HL-60 (cell line): ENCODE data around the gene MAP1B.

Experiments
- DNase-seq, 2 experiments: peaks; one replicate each; pipeline ENCODE4 v3.0.0-alpha.2; 2010 to 2020; ENCODE audit warnings: low read depth in 1 of 2, low spot score in 1 of 2
- H3K27ac ChIP-seq: fragments of 250-450 bp; sonication (Bioruptor Pico); replicated peaks from 2 replicates; pipeline ENCODE4 v1.5.1; 2020; ENCODE audit warnings: mild to moderate bottlenecking, moderate library complexity
- H3K27me3 ChIP-seq: fragments of 250-450 bp; sonication (Bioruptor Pico); 2 replicates; pipeline ENCODE4 v1.5.1; 2021; ENCODE audit warnings: mild to moderate bottlenecking, moderate library complexity; ENCODE audit not compliant: insufficient read depth, poor library complexity, severe bottlenecking
- H3K4me3 ChIP-seq: replicated peaks from 2 replicates; pipeline ENCODE4 v1.5.1; 2011; ENCODE audit warnings: mild to moderate bottlenecking, control low read depth, low read length; ENCODE audit not compliant: insufficient read depth
- GABPA ChIP-seq: IDR thresholded peaks from 2 replicates; pipeline ENCODE4 v1.6.1; 2012; ENCODE audit warnings: low read depth
- POLR2AphosphoS5 ChIP-seq: IDR thresholded peaks from 2 replicates; pipeline ENCODE4 v1.6.1; 2012; ENCODE audit warnings: low read depth
- SPI1 ChIP-seq: IDR thresholded peaks from 2 replicates; pipeline ENCODE4 v1.6.1; 2012; ENCODE audit warnings: low read depth, mild to moderate bottlenecking, borderline replicate concordance
- TF ChIP-seq, protein P1 (sequence below): IDR thresholded peaks from one replicate; pipeline ENCODE4 v1.5.1; 2011; ENCODE audit warnings: low read length, control low read depth, inconsistent platforms; ENCODE audit not compliant: insufficient read depth
- TF ChIP-seq, protein P2 (sequence below): IDR thresholded peaks from 2 replicates; pipeline ENCODE4 v1.6.1; 2012; ENCODE audit warnings: low read depth; ENCODE audit not compliant: insufficient replicate concordance

Gene MAP1B

DNA sequence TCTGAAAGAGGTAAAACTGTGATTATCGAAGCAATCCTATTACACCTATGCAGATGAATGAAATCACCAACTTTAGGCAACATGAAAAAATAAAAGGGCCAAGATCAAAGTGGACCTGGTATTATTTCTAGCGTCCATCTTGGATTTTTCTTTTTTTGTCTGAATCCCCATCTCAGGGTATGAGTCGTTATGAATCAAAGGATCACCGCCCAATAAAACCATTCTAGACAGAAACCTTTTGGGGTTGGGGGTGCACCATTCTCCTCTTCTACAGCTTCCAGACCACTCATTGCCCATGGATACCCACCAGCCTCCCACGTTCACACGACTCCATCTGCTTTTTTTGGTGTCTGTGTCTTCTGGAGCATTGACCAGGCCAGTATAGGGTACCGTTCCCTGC is 33.4 kb downstream of the MAP1B start:
- no peaks in the 10 kb centered on the region for H3K27me3 ChIP-seq
- H3K4me3 ChIP-seq = no peak overlapping the region
- H3K27ac ChIP-seq = no peak overlapping the region
- no peak for DNase-seq
- no peak for TF ChIP-seq GABPA
- no peak for TF ChIP-seq POLR2AphosphoS5
- no peak for TF ChIP-seq SPI1
- TF ChIP-seq, protein P1, sequence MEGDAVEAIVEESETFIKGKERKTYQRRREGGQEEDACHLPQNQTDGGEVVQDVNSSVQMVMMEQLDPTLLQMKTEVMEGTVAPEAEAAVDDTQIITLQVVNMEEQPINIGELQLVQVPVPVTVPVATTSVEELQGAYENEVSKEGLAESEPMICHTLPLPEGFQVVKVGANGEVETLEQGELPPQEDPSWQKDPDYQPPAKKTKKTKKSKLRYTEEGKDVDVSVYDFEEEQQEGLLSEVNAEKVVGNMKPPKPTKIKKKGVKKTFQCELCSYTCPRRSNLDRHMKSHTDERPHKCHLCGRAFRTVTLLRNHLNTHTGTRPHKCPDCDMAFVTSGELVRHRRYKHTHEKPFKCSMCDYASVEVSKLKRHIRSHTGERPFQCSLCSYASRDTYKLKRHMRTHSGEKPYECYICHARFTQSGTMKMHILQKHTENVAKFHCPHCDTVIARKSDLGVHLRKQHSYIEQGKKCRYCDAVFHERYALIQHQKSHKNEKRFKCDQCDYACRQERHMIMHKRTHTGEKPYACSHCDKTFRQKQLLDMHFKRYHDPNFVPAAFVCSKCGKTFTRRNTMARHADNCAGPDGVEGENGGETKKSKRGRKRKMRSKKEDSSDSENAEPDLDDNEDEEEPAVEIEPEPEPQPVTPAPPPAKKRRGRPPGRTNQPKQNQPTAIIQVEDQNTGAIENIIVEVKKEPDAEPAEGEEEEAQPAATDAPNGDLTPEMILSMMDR = no peak
- TF ChIP-seq, protein P2, sequence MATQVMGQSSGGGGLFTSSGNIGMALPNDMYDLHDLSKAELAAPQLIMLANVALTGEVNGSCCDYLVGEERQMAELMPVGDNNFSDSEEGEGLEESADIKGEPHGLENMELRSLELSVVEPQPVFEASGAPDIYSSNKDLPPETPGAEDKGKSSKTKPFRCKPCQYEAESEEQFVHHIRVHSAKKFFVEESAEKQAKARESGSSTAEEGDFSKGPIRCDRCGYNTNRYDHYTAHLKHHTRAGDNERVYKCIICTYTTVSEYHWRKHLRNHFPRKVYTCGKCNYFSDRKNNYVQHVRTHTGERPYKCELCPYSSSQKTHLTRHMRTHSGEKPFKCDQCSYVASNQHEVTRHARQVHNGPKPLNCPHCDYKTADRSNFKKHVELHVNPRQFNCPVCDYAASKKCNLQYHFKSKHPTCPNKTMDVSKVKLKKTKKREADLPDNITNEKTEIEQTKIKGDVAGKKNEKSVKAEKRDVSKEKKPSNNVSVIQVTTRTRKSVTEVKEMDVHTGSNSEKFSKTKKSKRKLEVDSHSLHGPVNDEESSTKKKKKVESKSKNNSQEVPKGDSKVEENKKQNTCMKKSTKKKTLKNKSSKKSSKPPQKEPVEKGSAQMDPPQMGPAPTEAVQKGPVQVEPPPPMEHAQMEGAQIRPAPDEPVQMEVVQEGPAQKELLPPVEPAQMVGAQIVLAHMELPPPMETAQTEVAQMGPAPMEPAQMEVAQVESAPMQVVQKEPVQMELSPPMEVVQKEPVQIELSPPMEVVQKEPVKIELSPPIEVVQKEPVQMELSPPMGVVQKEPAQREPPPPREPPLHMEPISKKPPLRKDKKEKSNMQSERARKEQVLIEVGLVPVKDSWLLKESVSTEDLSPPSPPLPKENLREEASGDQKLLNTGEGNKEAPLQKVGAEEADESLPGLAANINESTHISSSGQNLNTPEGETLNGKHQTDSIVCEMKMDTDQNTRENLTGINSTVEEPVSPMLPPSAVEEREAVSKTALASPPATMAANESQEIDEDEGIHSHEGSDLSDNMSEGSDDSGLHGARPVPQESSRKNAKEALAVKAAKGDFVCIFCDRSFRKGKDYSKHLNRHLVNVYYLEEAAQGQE = no peak

DNA sequence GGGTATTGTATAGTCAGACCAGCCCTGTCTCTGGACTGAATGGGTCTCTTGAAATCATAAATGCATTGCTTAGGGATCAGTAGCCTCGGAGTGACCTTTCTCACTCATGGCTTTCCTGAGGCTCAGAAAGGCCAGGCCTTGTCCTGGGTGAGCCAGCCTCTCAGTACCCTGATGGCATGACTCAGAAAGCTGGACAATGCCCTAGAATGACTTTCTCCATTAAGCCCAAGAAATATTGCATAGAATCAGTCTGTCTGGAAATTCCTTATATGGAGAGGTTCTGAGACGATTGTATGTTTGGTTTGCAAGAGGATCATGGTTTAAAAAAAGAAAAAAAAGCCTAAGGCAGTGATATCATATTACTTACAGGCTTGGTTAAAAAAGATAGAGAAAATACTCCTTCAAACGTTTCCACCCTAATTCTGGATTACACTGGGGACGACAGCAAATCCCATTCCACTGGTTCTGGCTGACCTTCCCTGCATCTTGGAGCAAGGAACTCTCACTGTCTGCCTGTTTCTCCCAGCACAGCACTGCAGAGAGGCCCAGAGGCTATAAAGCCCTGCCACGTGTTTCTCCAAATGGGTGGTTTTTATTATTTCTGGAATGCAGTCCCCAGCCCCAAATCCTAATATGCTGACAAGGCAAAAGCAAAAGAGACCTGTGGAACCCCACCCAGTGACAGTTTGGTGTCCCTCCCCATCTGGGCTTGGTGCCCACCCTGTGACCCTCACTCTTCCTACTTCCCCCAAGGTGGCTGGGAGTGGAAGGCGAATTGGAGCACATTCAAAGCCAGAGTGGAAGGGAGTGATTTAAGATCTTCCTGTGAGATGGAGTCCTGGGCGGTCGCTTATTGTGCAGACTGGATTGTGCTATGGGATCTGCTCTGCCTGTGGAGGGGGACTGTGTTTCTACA is 34.4 kb downstream of the MAP1B start:
- H3K4me3 ChIP-seq = no peak overlapping the region
- no peak for DNase-seq
- TF ChIP-seq POLR2AphosphoS5 (no peak), GABPA (no peak)
- TF ChIP-seq, protein P2 = no peak
- TF ChIP-seq, protein P1 = no peak
- no peaks in the 10 kb centered on the region for H3K27me3 ChIP-seq
- no peak overlapping the region for H3K27ac ChIP-seq

DNA sequence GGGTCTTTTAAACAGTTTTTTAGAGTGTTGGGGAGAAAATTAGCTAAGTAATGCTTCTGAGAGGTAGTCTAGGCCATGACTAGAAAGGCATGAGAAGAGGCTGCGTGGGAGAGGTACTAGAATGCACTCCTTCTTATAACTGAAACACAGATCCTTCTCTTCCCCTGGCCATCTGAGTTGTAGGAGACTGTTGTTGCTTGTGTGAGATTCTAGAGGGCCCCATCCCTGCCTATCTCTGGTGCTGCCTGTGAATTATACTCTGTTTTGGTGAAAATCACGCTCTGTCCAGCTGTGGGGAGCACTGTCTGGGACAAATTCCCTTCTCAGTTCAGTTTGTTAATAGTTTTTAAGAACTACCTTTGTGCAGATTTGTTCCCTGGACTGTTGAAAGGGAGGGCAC is 37.5 kb downstream of the MAP1B start:
- DNase-seq = no peak
- Histone ChIP-seq H3K27me3 (no peaks in the 10 kb centered on the region), H3K27ac (no peak overlapping the region), H3K4me3 (no peak overlapping the region)
- TF ChIP-seq GABPA = no peak
- TF ChIP-seq SPI1 = no peak
- TF ChIP-seq, protein P2 = no peak
- TF ChIP-seq, protein P1 = no peak
- TF ChIP-seq POLR2AphosphoS5 = no peak
